Measurements from ENCODE around the gene ZNF57. TPM values are rescaled to one million over a fixed set of nuclear protein-coding genes. Genes with fewer than 3 reads are reported as not detected.
"Not testable (repeated sequence)": the region's sequence is repeated elsewhere in the genome, so short reads cannot be mapped to it uniquely, and the experiment has no call there.

ZNF57 gene
- total RNA-seq, 1 experiment from 2014 or later: 5.8 TPM

- peaks cover 6% of the 10 kb centered on the region for H3K4me1 Mint-ChIP-seq (ENCODE audit: low read depth, unreplicated experiment)
- no peaks in the 10 kb centered on the region for H3K9me3 ChIP-seq
- H3K27me3 Mint-ChIP-seq (ENCODE audit: insufficient read depth, unreplicated experiment): no peaks in the 10 kb centered on the region
- H3K36me3 Mint-ChIP-seq (ENCODE audit: insufficient read depth, unreplicated experiment): peaks cover 10% of the 10 kb centered on the region
- peak within 1 kb of the TSS; percentile 77 for H3K4me3 Mint-ChIP-seq (ENCODE audit: unreplicated experiment)
- H3K4me3 ChIP-seq (ENCODE audit: low read depth, low read length): peak within 1 kb of the TSS; percentile 37
- ChIA-PET POLR2A (interaction anchor here (1.0 to 1.2 kb wide), 2 partner anchors 26 to 33 kb away, joined by 5 to 7 read pairs; partner anchors contain the start of genes ZNF555 and ZNF57), CTCF (interaction anchor here (0.7 to 1.2 kb wide), 2 partner anchors 20 to 75 kb away, joined by 3 to 4 read pairs; no protein-coding TSS in a partner anchor)
- H3K27ac Mint-ChIP-seq (ENCODE audit: unreplicated experiment): peak within 1 kb of the TSS; percentile 82
- TF ChIP-seq CTCF (IDR thresholded peaks at IDR 0.05; ENCODE audit: insufficient read depth in 1 of 2, low read depth in 1 of 2, low read length in 1 of 2, severe bottlenecking in 1 of 2, unreplicated experiment in 1 of 2): no peak
- no peaks in the 10 kb centered on the region for H3K27me3 ChIP-seq (replicated peaks; ENCODE audit: control insufficient read depth, insufficient read depth, low read length)
- DNase-seq: peak; percentile 79 to 84
- intact Hi-C loops (cut with micrococcal nuclease; ENCODE audit: unreplicated experiment): no loop called here
- H3K4me1 ChIP-seq: no peaks in the 10 kb centered on the region
- TSS peak; percentile 71 for BruUV-seq (replicated peaks)
- no peaks in the 10 kb centered on the region for H3K36me3 ChIP-seq (ENCODE audit: control insufficient read depth, insufficient read depth, low read length)
- H3K9me3 Mint-ChIP-seq (ENCODE audit: unreplicated experiment): peaks cover 37% of the 10 kb centered on the region
Measured at GRCh38 chr19:2867025-2867991, 33.4 kb upstream of the ZNF57 start, which contains the start of gene ZNF556. Gene ZNF556, plus strand, starts transcription at chr19:2867335. Its CDS starts 87 bp downstream, at chr19:2867422.

GRCh38 chr19:2869618-2870017 is 31.1 kb upstream of the ZNF57 start:
- Mint-ChIP-seq H3K4me3 (ENCODE audit: unreplicated experiment) (no peak overlapping the region), H3K9me3 (ENCODE audit: unreplicated experiment) (peaks cover 37% of the 10 kb centered on the region), H3K36me3 (ENCODE audit: insufficient read depth, unreplicated experiment) (peaks cover 10% of the 10 kb centered on the region), H3K4me1 (ENCODE audit: low read depth, unreplicated experiment) (peaks cover 6% of the 10 kb centered on the region), H3K27ac (ENCODE audit: unreplicated experiment) (no peak overlapping the region), H3K27me3 (ENCODE audit: insufficient read depth, unreplicated experiment) (no peaks in the 10 kb centered on the region)
- Histone ChIP-seq H3K4me1 (no peaks in the 10 kb centered on the region), H3K4me3 (ENCODE audit: low read depth, low read length) (no peak overlapping the region), H3K36me3 (ENCODE audit: control insufficient read depth, insufficient read depth, low read length) (no peaks in the 10 kb centered on the region), H3K27me3 (replicated peaks; ENCODE audit: control insufficient read depth, insufficient read depth, low read length) (no peaks in the 10 kb centered on the region), H3K9me3 (no peaks in the 10 kb centered on the region)
- intact Hi-C loops (cut with micrococcal nuclease; ENCODE audit: unreplicated experiment): no loop called here
- BruUV-seq (replicated peaks): no TSS peak
- no peak for DNase-seq
- no peak for TF ChIP-seq CTCF (IDR thresholded peaks at IDR 0.05; ENCODE audit: insufficient read depth in 1 of 2, low read depth in 1 of 2, low read length in 1 of 2, severe bottlenecking in 1 of 2, unreplicated experiment in 1 of 2)
- CTCF ChIA-PET: interaction anchor here (1.4 kb wide), 1 partner anchor 31 kb away, joined by 3 read pairs; the partner anchor contains the start of gene ZNF57
- POLR2A ChIA-PET: no interaction called here

DNA sequence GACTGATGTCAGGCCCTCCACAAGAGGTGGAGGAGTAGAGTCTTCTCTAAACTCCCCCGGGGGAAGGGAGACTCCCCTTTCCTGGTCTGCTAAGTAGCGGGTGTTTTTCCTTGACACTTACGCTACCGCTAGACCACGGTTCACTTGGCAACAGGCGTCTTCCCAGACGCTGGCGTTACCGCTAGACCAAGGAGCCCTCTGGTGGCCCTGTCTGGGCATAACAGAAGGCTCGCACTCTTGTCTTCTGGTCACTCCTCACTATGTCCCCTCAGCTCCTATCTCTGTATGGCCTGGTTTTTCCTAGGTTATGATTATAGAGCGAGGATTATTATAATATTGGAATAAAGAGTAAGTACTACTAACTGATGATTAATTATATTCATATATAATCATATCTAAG is 28.6 kb upstream of the ZNF57 start:
- H3K4me3 ChIP-seq (ENCODE audit: low read depth, low read length); intact Hi-C loops (cut with micrococcal nuclease; ENCODE audit: unreplicated experiment); BruUV-seq (replicated peaks); H3K4me1 Mint-ChIP-seq (ENCODE audit: low read depth, unreplicated experiment); H3K27ac Mint-ChIP-seq (ENCODE audit: unreplicated experiment); H3K27me3 ChIP-seq (replicated peaks; ENCODE audit: control insufficient read depth, insufficient read depth, low read length); DNase-seq; H3K4me3 Mint-ChIP-seq (ENCODE audit: unreplicated experiment); H3K4me1 ChIP-seq; H3K36me3 Mint-ChIP-seq (ENCODE audit: insufficient read depth, unreplicated experiment); H3K27me3 Mint-ChIP-seq (ENCODE audit: insufficient read depth, unreplicated experiment); H3K9me3 ChIP-seq; H3K36me3 ChIP-seq (ENCODE audit: control insufficient read depth, insufficient read depth, low read length); POLR2A ChIA-PET: not testable (repeated sequence)
- CTCF ChIA-PET: interaction anchor here (0.6 to 1.0 kb wide), 2 partner anchors 210 to 224 kb away, joined by 3 read pairs; no protein-coding TSS in a partner anchor
- peaks cover 29% of the 10 kb centered on the region for H3K9me3 Mint-ChIP-seq (ENCODE audit: unreplicated experiment)
